Thyroid gland (tissue), 4 donors: ENCODE measurements around the gene HCFC1R1.

Experiments used
- POLR2A ChIP-seq, 2 donors: fragments of 450-650 bp; IDR thresholded peaks; one replicate each; pipeline ENCODE4 v1.6.1; 2017; ENCODE audit warnings: antibody characterized with exemption in 2 of 2, mild to moderate bottlenecking in 2 of 2, moderate library complexity in 1 of 2
- TF ChIP-seq, protein P1 (sequence below), 6 experiments: fragments of 200-600 bp in 3 of 6; fragments of 450-650 bp in 3 of 6; sonication (generic) in 3 of 6; IDR thresholded peaks; one replicate each; pipeline ENCODE4 v1.5.1; 2016 to 2019; ENCODE audit warnings: antibody characterized with exemption in 6 of 6, mild to moderate bottlenecking in 2 of 6, inconsistent platforms in 1 of 6, moderate library complexity in 1 of 6

GRCh38 chr16:3021449-3022207, 2.1 kb downstream of the HCFC1R1 start:
- TF ChIP-seq, protein P1, sequence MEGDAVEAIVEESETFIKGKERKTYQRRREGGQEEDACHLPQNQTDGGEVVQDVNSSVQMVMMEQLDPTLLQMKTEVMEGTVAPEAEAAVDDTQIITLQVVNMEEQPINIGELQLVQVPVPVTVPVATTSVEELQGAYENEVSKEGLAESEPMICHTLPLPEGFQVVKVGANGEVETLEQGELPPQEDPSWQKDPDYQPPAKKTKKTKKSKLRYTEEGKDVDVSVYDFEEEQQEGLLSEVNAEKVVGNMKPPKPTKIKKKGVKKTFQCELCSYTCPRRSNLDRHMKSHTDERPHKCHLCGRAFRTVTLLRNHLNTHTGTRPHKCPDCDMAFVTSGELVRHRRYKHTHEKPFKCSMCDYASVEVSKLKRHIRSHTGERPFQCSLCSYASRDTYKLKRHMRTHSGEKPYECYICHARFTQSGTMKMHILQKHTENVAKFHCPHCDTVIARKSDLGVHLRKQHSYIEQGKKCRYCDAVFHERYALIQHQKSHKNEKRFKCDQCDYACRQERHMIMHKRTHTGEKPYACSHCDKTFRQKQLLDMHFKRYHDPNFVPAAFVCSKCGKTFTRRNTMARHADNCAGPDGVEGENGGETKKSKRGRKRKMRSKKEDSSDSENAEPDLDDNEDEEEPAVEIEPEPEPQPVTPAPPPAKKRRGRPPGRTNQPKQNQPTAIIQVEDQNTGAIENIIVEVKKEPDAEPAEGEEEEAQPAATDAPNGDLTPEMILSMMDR (IDR thresholded peaks at IDR 0.05) = peak in 5 of 6 experiments; percentile 16 to 30 (median 17)
- peak in 1 of 2 donors; percentile 29 for TF ChIP-seq POLR2A (IDR thresholded peaks at IDR 0.05)
